ENCODE measurements around the gene SLU7.

- TF ChIP-seq CTCF (conservative IDR thresholded peaks at IDR 0.05 in 1 of 2, IDR thresholded peaks at IDR 0.05 in 1 of 2; ENCODE audit: low read depth in 1 of 2, low read length in 2 of 2) (no peak), EZH2 (IDR thresholded peaks at IDR 0.05; ENCODE audit: low read length, missing control alignments) (no peak)
Observed at GRCh38 chr5:160445132-160445531, 26.3 kb upstream of the SLU7 start.
